Liver (tissue), 9 donors: ENCODE results near the gene ENOX1. TPM values are rescaled to one million over a fixed set of nuclear protein-coding genes. Genes with fewer than 3 reads are reported as not detected.

Source experiments
- DNase-seq: peaks from one replicate; pipeline ENCODE4 v3.0.0-alpha.2; 2017; ENCODE audit warnings: low spot score
- H3K27ac ChIP-seq, 2 donors: one replicate each; pipeline ENCODE4 v1.7.0; 2013; ENCODE audit warnings: inconsistent platforms in 2 of 2, low read length in 2 of 2, control low read depth in 1 of 2, low read depth in 1 of 2, mild to moderate bottlenecking in 1 of 2
- H3K27me3 ChIP-seq, 4 donors: one replicate each; pipeline versions ENCODE4 v1.6.1 to v1.7.0; 2013; ENCODE audit warnings: low read length in 3 of 4, inconsistent platforms in 1 of 4, mild to moderate bottlenecking in 1 of 4, moderate library complexity in 1 of 4; ENCODE audit not compliant: control insufficient read depth in 4 of 4, insufficient read depth in 4 of 4
- H3K36me3 ChIP-seq, 4 donors: one replicate each; pipeline versions ENCODE4 v1.6.1 to v1.7.0; 2013; ENCODE audit warnings: low read length in 3 of 4, mild to moderate bottlenecking in 3 of 4, low read depth in 1 of 4, moderate library complexity in 1 of 4; ENCODE audit not compliant: control insufficient read depth in 4 of 4, insufficient read depth in 3 of 4
- H3K4me1 ChIP-seq, 4 donors: one replicate each; pipeline versions ENCODE4 v1.6.1 to v1.7.0; 2013; ENCODE audit warnings: low read length in 3 of 4, mild to moderate bottlenecking in 3 of 4, moderate library complexity in 1 of 4; ENCODE audit not compliant: control insufficient read depth in 4 of 4, insufficient read depth in 4 of 4
- H3K4me3 ChIP-seq, 3 donors: one replicate each; pipeline versions ENCODE4 v1.6.1 to v1.7.0; 2013; ENCODE audit warnings: low read length in 3 of 3, control low read depth in 1 of 3, low read depth in 1 of 3, mild to moderate bottlenecking in 1 of 3
- H3K9ac ChIP-seq, 2 donors: one replicate each; pipeline ENCODE4 v1.7.0; 2013; ENCODE audit warnings: low read length in 2 of 2, mild to moderate bottlenecking in 2 of 2, moderate library complexity in 2 of 2, control low read depth in 1 of 2, low read depth in 1 of 2
- H3K9me3 ChIP-seq, 4 donors: one replicate each; pipeline versions ENCODE4 v1.6.1 to v1.7.0; 2013; ENCODE audit warnings: low read length in 3 of 4; ENCODE audit not compliant: control insufficient read depth in 4 of 4
- EGR1 ChIP-seq, 2 donors: IDR thresholded peaks; 2 replicates each; pipeline ENCODE4 v1.6.1; 2016 to 2018; ENCODE audit warnings: antibody characterized with exemption in 2 of 2, low read depth in 2 of 2
- FOXA2 ChIP-seq: IDR thresholded peaks from 2 replicates; pipeline ENCODE4 v1.6.1; 2016; ENCODE audit warnings: antibody characterized with exemption
- HNF4A ChIP-seq, 2 donors: conservative IDR thresholded peaks; 2 replicates each; pipeline ENCODE4 v1.6.1; 2016; ENCODE audit warnings: antibody characterized with exemption in 2 of 2, mild to moderate bottlenecking in 2 of 2
- HNF4G ChIP-seq: IDR thresholded peaks from 2 replicates; pipeline ENCODE4 v1.6.1; 2016; ENCODE audit warnings: antibody characterized with exemption
- JUND ChIP-seq, 2 donors: IDR thresholded peaks; 2 replicates each; pipeline ENCODE4 v1.6.1; 2016; ENCODE audit warnings: antibody characterized with exemption in 2 of 2
- NR2F2 ChIP-seq: IDR thresholded peaks from 2 replicates; pipeline ENCODE4 v1.6.1; 2016; ENCODE audit warnings: antibody characterized with exemption
- RAD21 ChIP-seq, 2 donors: IDR thresholded peaks; 2 replicates each; pipeline ENCODE4 v1.6.1; 2016; ENCODE audit warnings: antibody characterized with exemption in 2 of 2, mild to moderate bottlenecking in 2 of 2
- RXRA ChIP-seq, 2 donors: IDR thresholded peaks; 2 replicates each; pipeline ENCODE4 v1.6.1; 2017 to 2018; ENCODE audit warnings: antibody characterized with exemption in 2 of 2, mild to moderate bottlenecking in 1 of 2
- SP1 ChIP-seq: IDR thresholded peaks from 2 replicates; pipeline ENCODE4 v1.6.1; 2018; ENCODE audit warnings: antibody characterized with exemption, mild to moderate bottlenecking
- TAF1 ChIP-seq: conservative IDR thresholded peaks from 2 replicates; pipeline ENCODE4 v1.6.1; 2016; ENCODE audit warnings: antibody characterized with exemption, mild to moderate bottlenecking
- YY1 ChIP-seq: IDR thresholded peaks from 2 replicates; pipeline ENCODE4 v1.6.1; 2016; ENCODE audit warnings: antibody characterized with exemption, mild to moderate bottlenecking
- WGBS: extraction: QIAGEN DNeasy Blood & Tissue Kit; methylation state at CpG from one replicate; pipeline ENCODE4 v1.1.7; 2013; 5-methylcytosine and 5-hydroxymethylcytosine counted together
- polyA plus RNA-seq, 2 donors: library from polyadenylated mRNA; stranded (reverse) in 1 of 2; unstranded in 1 of 2; fragments of 200-250 nt in 1 of 2; fragments of >200 nt in 1 of 2; fragmentation: Nextera tagmentation in 1 of 2; extraction: Ambion mirVana in 1 of 2; gene quantifications; one replicate each; pipeline versions ENCODE4 v1.2.1 to v1.2.3, GENCODE V29; 2013 to 2015
- total RNA-seq, 2 donors: library from RNA; depleted of rRNA; stranded (reverse); fragments of >200 nt; gene quantifications; one replicate each; pipeline ENCODE4 v1.2.3, GENCODE V29; 2014
- TF ChIP-seq, protein P1 (sequence below): IDR thresholded peaks from 2 replicates; pipeline ENCODE4 v1.6.1; 2016; ENCODE audit warnings: antibody characterized with exemption
- TF ChIP-seq, protein P2 (sequence below): IDR thresholded peaks from 2 replicates; pipeline ENCODE4 v1.6.1; 2016; ENCODE audit warnings: antibody characterized with exemption, mild to moderate bottlenecking
- TF ChIP-seq, protein P3 (sequence below): IDR thresholded peaks from 2 replicates; pipeline ENCODE4 v1.6.1; 2016; ENCODE audit warnings: antibody characterized with exemption
- TF ChIP-seq, protein P4 (sequence below): IDR thresholded peaks from 2 replicates; pipeline ENCODE4 v1.6.1; 2016; ENCODE audit warnings: antibody characterized with exemption
- donor health status: healthy.
- donor health status: healthy.
- donor health status: healthy.
- donor health status: healthy.
- donor health status: healthy.

ENOX1 gene
- total and polyA plus RNA-seq, 4 donors = 0.02 to 0.33 (median 0.08) TPM; not detected in 1

DNA sequence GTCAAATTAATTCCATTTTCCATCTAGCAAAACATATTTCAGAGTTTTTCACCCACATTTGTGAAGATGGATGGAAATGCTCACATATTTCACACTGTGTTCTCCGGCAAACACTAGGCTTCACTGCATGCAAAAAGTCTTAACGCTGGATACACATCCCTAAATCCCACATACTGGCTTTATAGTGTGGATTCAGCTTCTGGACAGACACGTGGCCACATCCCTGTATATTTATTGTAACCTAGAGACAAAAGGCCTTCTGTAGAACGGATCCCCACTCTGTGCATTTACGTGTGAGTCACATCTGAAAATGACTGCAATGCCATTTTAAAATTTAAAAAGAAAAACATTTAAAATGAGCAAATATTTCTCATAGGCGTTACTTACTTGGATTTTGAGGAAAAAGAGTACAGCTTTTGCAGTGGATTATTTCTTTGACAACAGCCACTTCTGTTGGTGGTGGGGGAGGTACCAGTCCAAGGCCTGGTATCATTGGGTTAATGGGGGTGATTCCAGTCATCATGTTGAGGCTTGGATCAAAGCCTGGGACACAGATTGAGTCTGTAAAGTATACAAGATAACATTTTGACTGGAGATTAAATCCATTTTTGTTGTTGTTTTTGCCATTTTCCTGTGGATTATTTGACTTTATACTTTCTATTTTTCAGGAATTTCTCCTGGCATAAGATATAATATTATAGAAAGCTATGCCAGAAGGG, 425.7 kb downstream of the ENOX1 start:
- TF ChIP-seq, protein P1, sequence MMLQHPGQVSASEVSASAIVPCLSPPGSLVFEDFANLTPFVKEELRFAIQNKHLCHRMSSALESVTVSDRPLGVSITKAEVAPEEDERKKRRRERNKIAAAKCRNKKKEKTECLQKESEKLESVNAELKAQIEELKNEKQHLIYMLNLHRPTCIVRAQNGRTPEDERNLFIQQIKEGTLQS = no peak
- no peak for TF ChIP-seq HNF4A (conservative IDR thresholded peaks at IDR 0.05)
- TF ChIP-seq NR2F2 = no peak
- TF ChIP-seq JUND (IDR thresholded peaks at IDR 0.05) = no peak
- no peak for TF ChIP-seq FOXA2
- no peak for TF ChIP-seq TAF1
- TF ChIP-seq, protein P2, sequence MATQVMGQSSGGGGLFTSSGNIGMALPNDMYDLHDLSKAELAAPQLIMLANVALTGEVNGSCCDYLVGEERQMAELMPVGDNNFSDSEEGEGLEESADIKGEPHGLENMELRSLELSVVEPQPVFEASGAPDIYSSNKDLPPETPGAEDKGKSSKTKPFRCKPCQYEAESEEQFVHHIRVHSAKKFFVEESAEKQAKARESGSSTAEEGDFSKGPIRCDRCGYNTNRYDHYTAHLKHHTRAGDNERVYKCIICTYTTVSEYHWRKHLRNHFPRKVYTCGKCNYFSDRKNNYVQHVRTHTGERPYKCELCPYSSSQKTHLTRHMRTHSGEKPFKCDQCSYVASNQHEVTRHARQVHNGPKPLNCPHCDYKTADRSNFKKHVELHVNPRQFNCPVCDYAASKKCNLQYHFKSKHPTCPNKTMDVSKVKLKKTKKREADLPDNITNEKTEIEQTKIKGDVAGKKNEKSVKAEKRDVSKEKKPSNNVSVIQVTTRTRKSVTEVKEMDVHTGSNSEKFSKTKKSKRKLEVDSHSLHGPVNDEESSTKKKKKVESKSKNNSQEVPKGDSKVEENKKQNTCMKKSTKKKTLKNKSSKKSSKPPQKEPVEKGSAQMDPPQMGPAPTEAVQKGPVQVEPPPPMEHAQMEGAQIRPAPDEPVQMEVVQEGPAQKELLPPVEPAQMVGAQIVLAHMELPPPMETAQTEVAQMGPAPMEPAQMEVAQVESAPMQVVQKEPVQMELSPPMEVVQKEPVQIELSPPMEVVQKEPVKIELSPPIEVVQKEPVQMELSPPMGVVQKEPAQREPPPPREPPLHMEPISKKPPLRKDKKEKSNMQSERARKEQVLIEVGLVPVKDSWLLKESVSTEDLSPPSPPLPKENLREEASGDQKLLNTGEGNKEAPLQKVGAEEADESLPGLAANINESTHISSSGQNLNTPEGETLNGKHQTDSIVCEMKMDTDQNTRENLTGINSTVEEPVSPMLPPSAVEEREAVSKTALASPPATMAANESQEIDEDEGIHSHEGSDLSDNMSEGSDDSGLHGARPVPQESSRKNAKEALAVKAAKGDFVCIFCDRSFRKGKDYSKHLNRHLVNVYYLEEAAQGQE = no peak
- no peak for TF ChIP-seq RAD21 (IDR thresholded peaks at IDR 0.05)
- no peak for TF ChIP-seq YY1
- Histone ChIP-seq H3K9me3 (no peaks in the 10 kb centered on the region), H3K9ac (no peak overlapping the region), H3K27me3 (no peaks in the 10 kb centered on the region), H3K27ac (no peak overlapping the region), H3K4me3 (no peak overlapping the region), H3K36me3 (no peaks in the 10 kb centered on the region), H3K4me1 (no peaks in the 10 kb centered on the region)
- no peak for DNase-seq
- WGBS = 81% methylated on average over 6 of the region's 6 CpGs

DNA sequence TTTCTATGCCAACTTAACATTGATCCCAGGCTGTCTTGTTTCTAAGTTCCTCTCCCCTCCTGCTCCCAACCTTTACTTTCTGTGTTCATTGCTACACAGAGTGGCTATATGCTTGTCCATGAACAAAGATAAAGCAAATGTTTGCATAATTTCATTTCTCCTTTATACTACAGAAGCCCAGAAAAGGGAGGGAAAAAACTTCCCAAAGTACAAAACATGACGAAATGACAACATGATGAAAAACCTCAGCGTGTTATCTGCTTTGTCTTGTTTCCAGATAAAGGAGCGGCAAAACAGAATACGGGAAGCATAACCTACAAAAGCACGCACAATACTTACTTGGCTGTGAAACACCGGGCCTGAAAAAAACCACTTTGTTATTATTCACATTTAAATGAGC, 426.6 kb downstream of the ENOX1 start:
- Histone ChIP-seq H3K4me1 (no peaks in the 10 kb centered on the region), H3K9ac (no peak overlapping the region), H3K4me3 (no peak overlapping the region), H3K9me3 (no peaks in the 10 kb centered on the region), H3K27me3 (no peaks in the 10 kb centered on the region), H3K27ac (no peak overlapping the region), H3K36me3 (no peaks in the 10 kb centered on the region)
- TF ChIP-seq JUND (IDR thresholded peaks at IDR 0.05) (no peak), YY1 (no peak), HNF4A (conservative IDR thresholded peaks at IDR 0.05) (no peak), RAD21 (IDR thresholded peaks at IDR 0.05) (no peak)
- TF ChIP-seq, protein P3, sequence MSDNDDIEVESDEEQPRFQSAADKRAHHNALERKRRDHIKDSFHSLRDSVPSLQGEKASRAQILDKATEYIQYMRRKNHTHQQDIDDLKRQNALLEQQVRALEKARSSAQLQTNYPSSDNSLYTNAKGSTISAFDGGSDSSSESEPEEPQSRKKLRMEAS = no peak
- DNase-seq = no peak
- 74% methylated on average over 6 of the region's 6 CpGs for WGBS

DNA sequence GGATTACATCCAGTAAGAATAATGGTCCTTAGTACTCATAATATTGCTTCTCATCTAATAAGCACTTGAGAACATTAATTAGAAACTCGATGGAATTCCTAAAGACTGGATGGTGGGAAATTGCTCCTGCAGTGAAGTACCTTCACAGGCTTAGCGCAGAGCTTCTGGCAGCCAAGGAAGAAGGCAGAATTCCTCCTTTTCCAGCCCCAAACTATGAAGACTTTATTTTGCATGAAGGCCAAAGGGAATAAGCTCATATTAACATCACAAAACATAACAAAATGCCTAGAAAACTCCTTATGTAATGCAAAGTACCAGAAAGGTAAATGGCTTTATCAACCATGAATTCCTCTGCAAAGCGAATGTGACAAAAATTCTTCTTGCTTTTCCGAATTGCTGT, 427.2 kb downstream of the ENOX1 start:
- no peak overlapping the region for H3K9ac ChIP-seq
- H3K4me1 ChIP-seq = no peaks in the 10 kb centered on the region
- no peak overlapping the region for H3K4me3 ChIP-seq
- H3K27ac ChIP-seq = no peak overlapping the region
- no peaks in the 10 kb centered on the region for H3K36me3 ChIP-seq
- H3K27me3 ChIP-seq = no peaks in the 10 kb centered on the region
- DNase-seq = no peak
- H3K9me3 ChIP-seq = no peaks in the 10 kb centered on the region
- 85% methylated on average over 4 of the region's 4 CpGs for WGBS
- no peak for TF ChIP-seq JUND (IDR thresholded peaks at IDR 0.05)
- no peak for TF ChIP-seq RAD21 (IDR thresholded peaks at IDR 0.05)
- TF ChIP-seq YY1 = no peak
- no peak for TF ChIP-seq HNF4G
- TF ChIP-seq, protein P2 = no peak
- TF ChIP-seq, protein P1 = no peak
- TF ChIP-seq EGR1 (IDR thresholded peaks at IDR 0.05; ENCODE audit: low read depth in 2 of 2) = no peak
- no peak for TF ChIP-seq FOXA2
- TF ChIP-seq, protein P4, sequence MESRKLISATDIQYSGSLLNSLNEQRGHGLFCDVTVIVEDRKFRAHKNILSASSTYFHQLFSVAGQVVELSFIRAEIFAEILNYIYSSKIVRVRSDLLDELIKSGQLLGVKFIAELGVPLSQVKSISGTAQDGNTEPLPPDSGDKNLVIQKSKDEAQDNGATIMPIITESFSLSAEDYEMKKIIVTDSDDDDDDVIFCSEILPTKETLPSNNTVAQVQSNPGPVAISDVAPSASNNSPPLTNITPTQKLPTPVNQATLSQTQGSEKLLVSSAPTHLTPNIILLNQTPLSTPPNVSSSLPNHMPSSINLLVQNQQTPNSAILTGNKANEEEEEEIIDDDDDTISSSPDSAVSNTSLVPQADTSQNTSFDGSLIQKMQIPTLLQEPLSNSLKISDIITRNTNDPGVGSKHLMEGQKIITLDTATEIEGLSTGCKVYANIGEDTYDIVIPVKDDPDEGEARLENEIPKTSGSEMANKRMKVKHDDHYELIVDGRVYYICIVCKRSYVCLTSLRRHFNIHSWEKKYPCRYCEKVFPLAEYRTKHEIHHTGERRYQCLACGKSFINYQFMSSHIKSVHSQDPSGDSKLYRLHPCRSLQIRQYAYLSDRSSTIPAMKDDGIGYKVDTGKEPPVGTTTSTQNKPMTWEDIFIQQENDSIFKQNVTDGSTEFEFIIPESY = no peak
- no peak for TF ChIP-seq NR2F2
- no peak for TF ChIP-seq RXRA (IDR thresholded peaks at IDR 0.05)
- TF ChIP-seq HNF4A (conservative IDR thresholded peaks at IDR 0.05) = no peak
- TF ChIP-seq SP1 = no peak
- TF ChIP-seq, protein P3 = no peak
- no peak for TF ChIP-seq TAF1
